DMS53 treated with DMSO at 0.1 percent for 48 hours (cell line): Measurements from ENCODE around the gene NMU.
"Not testable (repeated sequence)": the region's sequence is repeated elsewhere in the genome, so short reads cannot be mapped to it uniquely, and the experiment has no call there.

Experiments
- DNase-seq: peaks from one replicate; lab custom pipeline; 2025; ENCODE audit not compliant: unreplicated experiment; lab: John Stamatoyannopoulos, UW

Gene NMU

GRCh38 chr4:55635741-55636655, at the start of gene NMU:
Gene NMU (minus strand): TSS chr4:55636298. CDS start chr4:55636192, 106 bp downstream.
- peak; percentile 34 for DNase-seq

- DNase-seq = no peak
These were observed 48.2 kb upstream of the NMU start for GRCh38 chr4:55684276-55684675.

- not testable (repeated sequence) for DNase-seq
These were observed 46.7 kb upstream of the NMU start for GRCh38 chr4:55682797-55683196.

- DNase-seq = no peak
These were observed 46.2 kb upstream of the NMU start for GRCh38 chr4:55682295-55682694.

- no peak for DNase-seq
These were observed 45.3 kb upstream of the NMU start for GRCh38 chr4:55681430-55681829.

GRCh38 chr4:55675196-55675793, 39.2 kb upstream of the NMU start:
- DNase-seq = no peak

GRCh38 chr4:55673424-55673823, 37.3 kb upstream of the NMU start:
- no peak for DNase-seq

- no peak for DNase-seq
These were observed 35.6 kb upstream of the NMU start for GRCh38 chr4:55671667-55672066.

- DNase-seq = no peak
These were observed 34.6 kb upstream of the NMU start for GRCh38 chr4:55670695-55671094.

GRCh38 chr4:55668449-55668848, 32.4 kb upstream of the NMU start:
- no peak for DNase-seq

GRCh38 chr4:55666535-55666934, 30.4 kb upstream of the NMU start:
- DNase-seq = no peak

GRCh38 chr4:55663145-55663544, 27.0 kb upstream of the NMU start:
- DNase-seq = no peak

GRCh38 chr4:55661398-55662056, 25.4 kb upstream of the NMU start:
- peak; percentile 17 for DNase-seq

GRCh38 chr4:55658657-55659056, 22.6 kb upstream of the NMU start:
- no peak for DNase-seq

- no peak for DNase-seq
These were observed 18.0 kb upstream of the NMU start for GRCh38 chr4:55654131-55654530.

- no peak for DNase-seq
These were observed 14.4 kb upstream of the NMU start for GRCh38 chr4:55650483-55650882.

- DNase-seq = no peak
These were observed 1.2 kb upstream of the NMU start for GRCh38 chr4:55637272-55637820.

GRCh38 chr4:55636656-55636999, 530 bp upstream of the NMU start:
- DNase-seq = no peak

GRCh38 chr4:55635282-55635681, 816 bp downstream of the NMU start:
- DNase-seq = no peak

GRCh38 chr4:55634417-55635128, 1.5 kb downstream of the NMU start:
- DNase-seq = no peak

- DNase-seq = no peak
These were observed 2.2 kb downstream of the NMU start for GRCh38 chr4:55633903-55634302.
